ENCODE measurements around the gene TNRC6A. TPM values are rescaled to one million over a fixed set of nuclear protein-coding genes. Genes with fewer than 3 reads are reported as not detected.

Gene TNRC6A
- total and polyA plus RNA-seq, 9 of the 15 experiments (the other 6 are each of a cell fraction or from before 2014, with no cell fraction given) = 3.4 to 32.1 (median 26.6) TPM

DNA sequence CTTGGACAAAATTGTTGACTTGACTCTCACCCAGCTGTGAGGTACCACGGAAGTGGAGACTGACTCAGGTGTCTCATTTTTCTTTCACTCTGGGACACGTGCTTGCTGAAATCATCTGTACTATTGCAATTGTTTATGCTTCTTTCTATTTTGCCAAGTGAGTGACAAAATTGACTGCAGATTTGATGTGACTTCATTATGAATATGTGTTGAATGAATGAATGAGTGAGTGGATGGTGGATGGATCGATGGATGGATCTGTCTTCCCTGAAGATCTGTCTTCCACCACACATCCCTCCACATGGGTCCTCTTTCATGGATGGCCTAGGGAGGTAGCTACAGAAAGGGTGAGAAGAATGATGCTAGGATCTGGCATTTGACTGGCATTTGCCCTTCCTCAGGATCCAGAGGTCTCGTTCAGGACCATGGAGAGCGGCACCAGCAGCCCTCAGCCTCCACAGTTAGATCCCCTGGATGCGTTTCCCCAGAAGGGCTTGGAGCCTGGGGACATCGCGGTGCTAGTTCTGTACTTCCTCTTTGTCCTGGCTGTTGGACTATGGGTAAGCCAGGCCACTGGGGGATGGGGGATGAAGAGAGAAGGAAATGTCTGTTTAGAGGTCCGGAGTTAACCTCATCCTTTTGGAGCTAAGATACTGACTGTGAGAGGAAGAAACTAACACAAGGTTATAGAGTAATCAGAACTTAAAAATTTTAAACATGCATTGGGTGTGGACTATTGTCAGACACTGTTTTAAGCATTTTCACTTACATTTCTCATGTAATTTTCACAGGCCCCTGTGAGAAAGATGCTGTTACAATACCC lies 129.0 kb downstream of the TNRC6A start (continued):
- TF ChIP-seq, protein P1, sequence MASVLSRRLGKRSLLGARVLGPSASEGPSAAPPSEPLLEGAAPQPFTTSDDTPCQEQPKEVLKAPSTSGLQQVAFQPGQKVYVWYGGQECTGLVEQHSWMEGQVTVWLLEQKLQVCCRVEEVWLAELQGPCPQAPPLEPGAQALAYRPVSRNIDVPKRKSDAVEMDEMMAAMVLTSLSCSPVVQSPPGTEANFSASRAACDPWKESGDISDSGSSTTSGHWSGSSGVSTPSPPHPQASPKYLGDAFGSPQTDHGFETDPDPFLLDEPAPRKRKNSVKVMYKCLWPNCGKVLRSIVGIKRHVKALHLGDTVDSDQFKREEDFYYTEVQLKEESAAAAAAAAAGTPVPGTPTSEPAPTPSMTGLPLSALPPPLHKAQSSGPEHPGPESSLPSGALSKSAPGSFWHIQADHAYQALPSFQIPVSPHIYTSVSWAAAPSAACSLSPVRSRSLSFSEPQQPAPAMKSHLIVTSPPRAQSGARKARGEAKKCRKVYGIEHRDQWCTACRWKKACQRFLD (CRISPR knock-in tag; IDR thresholded peaks at IDR 0.05) = 0 out of 2 replicates have a peak, but pooled peaks have one; percentile 45
- TF ChIP-seq, protein P2, sequence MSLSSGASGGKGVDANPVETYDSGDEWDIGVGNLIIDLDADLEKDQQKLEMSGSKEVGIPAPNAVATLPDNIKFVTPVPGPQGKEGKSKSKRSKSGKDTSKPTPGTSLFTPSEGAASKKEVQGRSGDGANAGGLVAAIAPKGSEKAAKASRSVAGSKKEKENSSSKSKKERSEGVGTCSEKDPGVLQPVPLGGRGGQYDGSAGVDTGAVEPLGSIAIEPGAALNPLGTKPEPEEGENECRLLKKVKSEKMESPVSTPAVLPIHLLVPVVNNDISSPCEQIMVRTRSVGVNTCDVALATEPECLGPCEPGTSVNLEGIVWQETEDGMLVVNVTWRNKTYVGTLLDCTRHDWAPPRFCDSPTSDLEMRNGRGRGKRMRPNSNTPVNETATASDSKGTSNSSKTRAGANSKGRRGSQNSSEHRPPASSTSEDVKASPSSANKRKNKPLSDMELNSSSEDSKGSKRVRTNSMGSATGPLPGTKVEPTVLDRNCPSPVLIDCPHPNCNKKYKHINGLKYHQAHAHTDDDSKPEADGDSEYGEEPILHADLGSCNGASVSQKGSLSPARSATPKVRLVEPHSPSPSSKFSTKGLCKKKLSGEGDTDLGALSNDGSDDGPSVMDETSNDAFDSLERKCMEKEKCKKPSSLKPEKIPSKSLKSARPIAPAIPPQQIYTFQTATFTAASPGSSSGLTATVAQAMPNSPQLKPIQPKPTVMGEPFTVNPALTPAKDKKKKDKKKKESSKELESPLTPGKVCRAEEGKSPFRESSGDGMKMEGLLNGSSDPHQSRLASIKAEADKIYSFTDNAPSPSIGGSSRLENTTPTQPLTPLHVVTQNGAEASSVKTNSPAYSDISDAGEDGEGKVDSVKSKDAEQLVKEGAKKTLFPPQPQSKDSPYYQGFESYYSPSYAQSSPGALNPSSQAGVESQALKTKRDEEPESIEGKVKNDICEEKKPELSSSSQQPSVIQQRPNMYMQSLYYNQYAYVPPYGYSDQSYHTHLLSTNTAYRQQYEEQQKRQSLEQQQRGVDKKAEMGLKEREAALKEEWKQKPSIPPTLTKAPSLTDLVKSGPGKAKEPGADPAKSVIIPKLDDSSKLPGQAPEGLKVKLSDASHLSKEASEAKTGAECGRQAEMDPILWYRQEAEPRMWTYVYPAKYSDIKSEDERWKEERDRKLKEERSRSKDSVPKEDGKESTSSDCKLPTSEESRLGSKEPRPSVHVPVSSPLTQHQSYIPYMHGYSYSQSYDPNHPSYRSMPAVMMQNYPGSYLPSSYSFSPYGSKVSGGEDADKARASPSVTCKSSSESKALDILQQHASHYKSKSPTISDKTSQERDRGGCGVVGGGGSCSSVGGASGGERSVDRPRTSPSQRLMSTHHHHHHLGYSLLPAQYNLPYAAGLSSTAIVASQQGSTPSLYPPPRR (CRISPR knock-in tag; IDR thresholded peaks at IDR 0.05; ENCODE audit: borderline replicate concordance) = no peak
- TF ChIP-seq NR3C1 (CRISPR knock-in tag; IDR thresholded peaks at IDR 0.05) (peak; percentile 59; the same call in 1 of the 2 replicates), DMBX1 (CRISPR knock-in tag; IDR thresholded peaks at IDR 0.05; ENCODE audit: borderline replicate concordance) (0 out of 2 replicates have a peak, but pooled peaks have one; percentile 33), RUNX1 (IDR thresholded peaks at IDR 0.05; ENCODE audit: low read depth) (no peak), MIER1 (IDR thresholded peaks at IDR 0.05; ENCODE audit: low read depth) (peak; percentile 95), SLC30A9 (CRISPR knock-in tag; IDR thresholded peaks at IDR 0.05) (no peak)
- TF ChIP-seq, protein P3, sequence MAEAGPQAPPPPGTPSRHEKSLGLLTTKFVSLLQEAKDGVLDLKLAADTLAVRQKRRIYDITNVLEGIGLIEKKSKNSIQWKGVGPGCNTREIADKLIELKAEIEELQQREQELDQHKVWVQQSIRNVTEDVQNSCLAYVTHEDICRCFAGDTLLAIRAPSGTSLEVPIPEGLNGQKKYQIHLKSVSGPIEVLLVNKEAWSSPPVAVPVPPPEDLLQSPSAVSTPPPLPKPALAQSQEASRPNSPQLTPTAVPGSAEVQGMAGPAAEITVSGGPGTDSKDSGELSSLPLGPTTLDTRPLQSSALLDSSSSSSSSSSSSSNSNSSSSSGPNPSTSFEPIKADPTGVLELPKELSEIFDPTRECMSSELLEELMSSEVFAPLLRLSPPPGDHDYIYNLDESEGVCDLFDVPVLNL (CRISPR knock-in tag; IDR thresholded peaks at IDR 0.05; ENCODE audit: low read depth) = peak; percentile 58; the same call in 1 of the 2 replicates
